ENCODE measurements around the gene ZNF132. TPM values are rescaled to one million over a fixed set of nuclear protein-coding genes. Genes with fewer than 3 reads are reported as not detected.

Gene ZNF132
- total and polyA plus RNA-seq, 9 of the 15 experiments (the other 6 are each of a cell fraction or from before 2014, with no cell fraction given): 0.03 to 0.42 (median 0.10) TPM; not detected in 5

DNA sequence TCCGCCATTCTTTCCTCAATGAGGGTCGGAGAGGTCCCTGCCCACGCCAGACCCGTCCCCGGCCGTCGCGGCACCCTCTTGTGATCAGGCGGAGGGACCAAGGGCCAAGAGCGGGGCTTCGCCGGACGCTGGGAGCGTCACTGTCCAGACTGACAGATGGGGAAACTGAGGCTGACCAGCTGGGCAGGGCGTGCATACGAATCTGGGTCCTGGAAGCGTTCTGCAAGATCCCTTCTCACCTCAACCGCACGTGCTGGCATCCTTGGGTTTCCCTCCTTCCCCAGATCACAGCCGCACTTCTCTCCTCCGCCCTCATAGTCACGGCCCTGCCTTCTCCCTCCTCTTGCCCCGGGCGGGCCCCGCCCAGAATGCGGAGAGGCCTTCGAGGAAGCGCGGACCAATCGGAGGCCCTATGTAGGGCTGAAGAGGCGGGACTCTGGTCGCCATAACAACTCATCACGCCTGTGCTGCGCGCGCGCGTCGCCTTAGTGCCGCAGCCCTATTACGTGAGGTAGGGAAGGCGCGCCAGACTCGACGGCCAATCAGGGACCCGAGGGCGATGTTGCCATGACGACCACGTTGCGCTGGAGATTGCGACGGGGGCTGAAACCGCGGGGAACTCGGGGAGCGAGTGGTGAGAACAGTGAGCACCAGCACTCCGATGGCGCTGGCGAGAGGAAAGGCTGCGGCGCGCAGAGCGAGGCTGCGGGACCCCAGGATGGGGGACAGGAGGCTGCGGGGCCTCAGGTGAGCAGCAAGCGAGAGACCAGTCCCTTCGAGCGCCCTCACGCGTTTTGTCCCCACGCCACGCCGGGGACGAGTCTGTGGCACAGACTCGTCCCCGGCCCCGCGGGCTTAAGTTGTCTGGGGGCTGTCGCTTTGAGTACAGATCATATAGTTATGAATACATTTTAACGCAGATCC, 38.8 kb downstream of the ZNF132 start (continued):
- TF ChIP-seq, protein P1, sequence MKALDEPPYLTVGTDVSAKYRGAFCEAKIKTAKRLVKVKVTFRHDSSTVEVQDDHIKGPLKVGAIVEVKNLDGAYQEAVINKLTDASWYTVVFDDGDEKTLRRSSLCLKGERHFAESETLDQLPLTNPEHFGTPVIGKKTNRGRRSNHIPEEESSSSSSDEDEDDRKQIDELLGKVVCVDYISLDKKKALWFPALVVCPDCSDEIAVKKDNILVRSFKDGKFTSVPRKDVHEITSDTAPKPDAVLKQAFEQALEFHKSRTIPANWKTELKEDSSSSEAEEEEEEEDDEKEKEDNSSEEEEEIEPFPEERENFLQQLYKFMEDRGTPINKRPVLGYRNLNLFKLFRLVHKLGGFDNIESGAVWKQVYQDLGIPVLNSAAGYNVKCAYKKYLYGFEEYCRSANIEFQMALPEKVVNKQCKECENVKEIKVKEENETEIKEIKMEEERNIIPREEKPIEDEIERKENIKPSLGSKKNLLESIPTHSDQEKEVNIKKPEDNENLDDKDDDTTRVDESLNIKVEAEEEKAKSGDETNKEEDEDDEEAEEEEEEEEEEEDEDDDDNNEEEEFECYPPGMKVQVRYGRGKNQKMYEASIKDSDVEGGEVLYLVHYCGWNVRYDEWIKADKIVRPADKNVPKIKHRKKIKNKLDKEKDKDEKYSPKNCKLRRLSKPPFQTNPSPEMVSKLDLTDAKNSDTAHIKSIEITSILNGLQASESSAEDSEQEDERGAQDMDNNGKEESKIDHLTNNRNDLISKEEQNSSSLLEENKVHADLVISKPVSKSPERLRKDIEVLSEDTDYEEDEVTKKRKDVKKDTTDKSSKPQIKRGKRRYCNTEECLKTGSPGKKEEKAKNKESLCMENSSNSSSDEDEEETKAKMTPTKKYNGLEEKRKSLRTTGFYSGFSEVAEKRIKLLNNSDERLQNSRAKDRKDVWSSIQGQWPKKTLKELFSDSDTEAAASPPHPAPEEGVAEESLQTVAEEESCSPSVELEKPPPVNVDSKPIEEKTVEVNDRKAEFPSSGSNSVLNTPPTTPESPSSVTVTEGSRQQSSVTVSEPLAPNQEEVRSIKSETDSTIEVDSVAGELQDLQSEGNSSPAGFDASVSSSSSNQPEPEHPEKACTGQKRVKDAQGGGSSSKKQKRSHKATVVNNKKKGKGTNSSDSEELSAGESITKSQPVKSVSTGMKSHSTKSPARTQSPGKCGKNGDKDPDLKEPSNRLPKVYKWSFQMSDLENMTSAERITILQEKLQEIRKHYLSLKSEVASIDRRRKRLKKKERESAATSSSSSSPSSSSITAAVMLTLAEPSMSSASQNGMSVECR (CRISPR knock-in tag; IDR thresholded peaks at IDR 0.05): peak; percentile 23; the same call in 1 of the 2 replicates
- no peak for TF ChIP-seq ZNF75A (CRISPR knock-in tag; IDR thresholded peaks at IDR 0.05)
- 0 out of 2 replicates have a peak, but pooled peaks have one; percentile 12 for TF ChIP-seq DPF2 (IDR thresholded peaks at IDR 0.05)
- no peak for TF ChIP-seq NCOA2 (IDR thresholded peaks at IDR 0.05; ENCODE audit: partially characterized antibody in 2 of 2)
- no peak for TF ChIP-seq THAP7 (CRISPR knock-in tag; IDR thresholded peaks at IDR 0.05)
- no peak for TF ChIP-seq ZNF79 (CRISPR knock-in tag; IDR thresholded peaks at IDR 0.05; ENCODE audit: low read depth)
- TF ChIP-seq HNRNPLL (IDR thresholded peaks at IDR 0.05; ENCODE audit: low read depth, low read length, poor library complexity, severe bottlenecking): peak; percentile 95
- TF ChIP-seq, protein P2, sequence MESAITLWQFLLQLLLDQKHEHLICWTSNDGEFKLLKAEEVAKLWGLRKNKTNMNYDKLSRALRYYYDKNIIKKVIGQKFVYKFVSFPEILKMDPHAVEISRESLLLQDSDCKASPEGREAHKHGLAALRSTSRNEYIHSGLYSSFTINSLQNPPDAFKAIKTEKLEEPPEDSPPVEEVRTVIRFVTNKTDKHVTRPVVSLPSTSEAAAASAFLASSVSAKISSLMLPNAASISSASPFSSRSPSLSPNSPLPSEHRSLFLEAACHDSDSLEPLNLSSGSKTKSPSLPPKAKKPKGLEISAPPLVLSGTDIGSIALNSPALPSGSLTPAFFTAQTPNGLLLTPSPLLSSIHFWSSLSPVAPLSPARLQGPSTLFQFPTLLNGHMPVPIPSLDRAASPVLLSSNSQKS (CRISPR knock-in tag; IDR thresholded peaks at IDR 0.05): no peak
- TF ChIP-seq NR2C1 (IDR thresholded peaks at IDR 0.05): no peak
- TF ChIP-seq NR2C1 (tag; IDR thresholded peaks at IDR 0.05): no peak
- no peak for TF ChIP-seq KLF1 (tag; IDR thresholded peaks at IDR 0.05)
- TF ChIP-seq CHAMP1 (IDR thresholded peaks at IDR 0.05): no peak
- TF ChIP-seq CTCFL (IDR thresholded peaks at IDR 0.05; ENCODE audit: borderline replicate concordance, insufficient read depth, low read depth, low read length, poor library complexity, severe bottlenecking): no peak
- 0 out of 2 replicates have a peak, but pooled peaks have one; percentile 18 for TF ChIP-seq NR2C2 (CRISPR knock-in tag; IDR thresholded peaks at IDR 0.05)
- TF ChIP-seq NR2C2 (tag; IDR thresholded peaks at IDR 0.05): peak; percentile 23; the same call in 1 of the 2 replicates

Measured in K562 (cell line).